A549 (cell line): Measurements from ENCODE around the gene AMHR2. TPM values are rescaled to one million over a fixed set of nuclear protein-coding genes. Genes with fewer than 3 reads are reported as not detected.

Experiments
- ATAC-seq, 2 experiments: fragments of 200-7000 bp in 1 of 2; fragments of >200 bp in 1 of 2; cut with Nextera tagmentation in 1 of 2; cut with Tn5 transposase in 1 of 2; 3 replicates each; pipeline versions ENCODE4 v1.8.0 to v1.9.1; 2018 to 2020; ENCODE audit warnings: mild to moderate bottlenecking in 1 of 2, moderate library complexity in 1 of 2
- CTCF ChIA-PET: fragments of 300-600 bp; sonication (Branson Sonifier 250); formaldehyde crosslinking; extraction: SDS; loops from one replicate; lab custom pipeline; 2021; ENCODE audit warnings: antibody characterized with exemption, inconsistent platforms; lab: Yijun Ruan, JAX
- POLR2A ChIA-PET: fragments of 350-600 bp; formaldehyde crosslinking; extraction: SDS; loops from one replicate; lab custom pipeline; 2021; ENCODE audit warnings: antibody characterized with exemption, inconsistent platforms; lab: Yijun Ruan, JAX
- DNase-seq, 2 experiments: peaks; one replicate each; pipeline versions ENCODE4 v3.0.0 to v3.0.0-alpha.2; 2011 to 2016; ENCODE audit warnings: low read depth in 1 of 2, low spot score in 1 of 2
- FAIRE-seq: peaks from 2 replicates; lab custom pipeline; 2011; peaks lifted over from hg19 to GRCh38; lab: Jason Lieb, UNC
- H3K27ac ChIP-seq, 2 experiments: fragments of >200 bp; sonication (Bioruptor Twin); formaldehyde crosslinking; 3 replicates each; pipeline ENCODE4 v1.5.1; 2016 to 2017
- H3K4me1 ChIP-seq: fragments of >200 bp; sonication (Bioruptor Twin); formaldehyde crosslinking; 3 replicates; pipeline ENCODE4 v1.6.1; 2016
- H3K4me2 ChIP-seq: fragments of >200 bp; sonication (Bioruptor Twin); formaldehyde crosslinking; 3 replicates; pipeline ENCODE4 v1.6.1; 2016
- H3K4me3 ChIP-seq: fragments of >200 bp; sonication (Bioruptor Twin); formaldehyde crosslinking; 3 replicates; pipeline ENCODE4 v1.5.1; 2016
- H3K9me3 ChIP-seq: fragments of >200 bp; sonication (Bioruptor Twin); formaldehyde crosslinking; 3 replicates; pipeline ENCODE4 v1.6.1; 2016
- ATOH8 ChIP-seq: fragments of 250-450 bp; sonication (Bioruptor Pico); IDR thresholded peaks from 2 replicates; pipeline ENCODE4 v1.5.0; 2020; ENCODE audit warnings: low read depth, mild to moderate bottlenecking, moderate library complexity
- BCL3 ChIP-seq: fragments of >200 bp; sonication (Bioruptor Twin); formaldehyde crosslinking; IDR thresholded peaks from 3 replicates; pipeline ENCODE4 v1.6.1; 2016
- CHD2 ChIP-seq: fragments of 150-350 bp; IDR thresholded peaks from 2 replicates; pipeline ENCODE4 v1.6.1; 2014; ENCODE audit warnings: low read length; ENCODE audit not compliant: partially characterized antibody
- E2F6 ChIP-seq: IDR thresholded peaks from 2 replicates; pipeline ENCODE4 v1.6.1; 2012; ENCODE audit warnings: low read depth, borderline replicate concordance
- EHMT2 ChIP-seq: fragments of 200-600 bp; sonication (generic); IDR thresholded peaks from 2 replicates; pipeline ENCODE4 v1.6.1; 2016; ENCODE audit warnings: antibody characterized with exemption, low read depth, mild to moderate bottlenecking, moderate library complexity
- ELK1 ChIP-seq: fragments of 150-350 bp; IDR thresholded peaks from 2 replicates; pipeline ENCODE4 v1.6.1; 2014; ENCODE audit warnings: low read depth, mild to moderate bottlenecking, low read length
- EP300 ChIP-seq, 2 experiments: fragments of >200 bp; sonication (Bioruptor Twin); formaldehyde crosslinking; IDR thresholded peaks; 2 replicates in 1 of 2; 3 replicates in 1 of 2; pipeline ENCODE4 v1.6.1; 2016 to 2017
- FOSB ChIP-seq: fragments of 250-450 bp; sonication (Bioruptor Pico); IDR thresholded peaks from 2 replicates; pipeline ENCODE4 v1.5.0; 2020; ENCODE audit warnings: mild to moderate bottlenecking, moderate library complexity
- HEYL ChIP-seq: fragments of 250-450 bp; sonication (Bioruptor Pico); IDR thresholded peaks from 2 replicates; pipeline ENCODE4 v1.8.0; 2021; ENCODE audit warnings: mild to moderate bottlenecking, moderate library complexity
- HOXA7 ChIP-seq: fragments of 250-450 bp; sonication (Bioruptor Pico); IDR thresholded peaks from 2 replicates; pipeline ENCODE4 v1.5.0; 2020; ENCODE audit warnings: mild to moderate bottlenecking, moderate library complexity
- HOXB5 ChIP-seq: fragments of 250-450 bp; sonication (Bioruptor Pico); IDR thresholded peaks from 2 replicates; pipeline ENCODE4 v1.5.0; 2020; ENCODE audit warnings: mild to moderate bottlenecking, moderate library complexity
- MAX ChIP-seq: IDR thresholded peaks from 2 replicates; pipeline ENCODE4 v1.6.1; 2012
- MYC ChIP-seq: IDR thresholded peaks from 2 replicates; pipeline ENCODE4 v1.6.1; 2012; ENCODE audit warnings: mild to moderate bottlenecking, inconsistent platforms, low read length, improper control_type of control experiment, borderline replicate concordance
- NFE2L2 ChIP-seq: fragments of 150-350 bp; conservative IDR thresholded peaks from 2 replicates; pipeline ENCODE4 v1.6.1; 2014; ENCODE audit warnings: low read length
- NR3C1 ChIP-seq: fragments of >200 bp; sonication (Bioruptor Twin); formaldehyde crosslinking; IDR thresholded peaks from 3 replicates; pipeline ENCODE4 v1.6.1; 2017
- PBX3 ChIP-seq: IDR thresholded peaks from 2 replicates; pipeline ENCODE4 v1.6.1; 2012
- RAD21 ChIP-seq, 2 experiments: fragments of >200 bp in 1 of 2; sonication (Bioruptor Twin) in 1 of 2; formaldehyde crosslinking in 1 of 2; IDR thresholded peaks in 1 of 2; conservative IDR thresholded peaks in 1 of 2; 2 replicates in 1 of 2; 3 replicates in 1 of 2; pipeline ENCODE4 v1.6.1; 2012 to 2018; ENCODE audit warnings: inconsistent platforms in 1 of 2
- TFCP2L1 ChIP-seq: fragments of 250-450 bp; sonication (Bioruptor Pico); IDR thresholded peaks from 2 replicates; pipeline ENCODE4 v1.5.0; 2021; ENCODE audit warnings: mild to moderate bottlenecking
- ZNF302 ChIP-seq: fragments of 250-450 bp; sonication (Bioruptor Pico); IDR thresholded peaks from 2 replicates; pipeline ENCODE4 v1.9.0; 2021; ENCODE audit warnings: inconsistent platforms, mild to moderate bottlenecking, moderate library complexity
- WGBS: methylation state at CpG from one replicate; pipeline ENCODE4 v1.1.6; 2017; ENCODE audit errors: missing lambda C conversion rate; 5-methylcytosine and 5-hydroxymethylcytosine counted together
- polyA plus RNA-seq, 4 experiments: library from polyadenylated mRNA; depleted of rRNA in 3 of 4; stranded (reverse); fragments of >200 nt; fragmentation: RNase III in 1 of 4; extraction: RNeasy Plus Mini Kit Qiagen cat#74134 plus additional on column Dnase treatment in 1 of 4; gene quantifications; 2 replicates in 3 of 4; 3 replicates in 1 of 4; pipeline ENCODE4 v1.2.3, GENCODE V29; 2011 to 2017

Gene AMHR2
- polyA plus RNA-seq, 2 of the 4 experiments (the other 2 are of a cell fraction), result 0.12 to 0.18 TPM

- no peaks in the 10 kb centered on the region for H3K4me1 ChIP-seq
- TF ChIP-seq PBX3 (no peak), MAX (no peak)
- ChIA-PET CTCF (interaction anchor here (0.9 to 5.0 kb wide), 4 partner anchors 19 to 88 kb away, joined by 3 to 29 read pairs (median 6); no protein-coding TSS in a partner anchor), POLR2A (interaction anchor here (1.1 kb wide), 1 partner anchor 24 kb away, joined by 3 read pairs; no protein-coding TSS in a partner anchor)
- DNase-seq, result no peak
- no peak for ATAC-seq
- WGBS, result 93% methylated on average over 7 of the region's 7 CpGs
- no peak for FAIRE-seq
- no peak overlapping the region for H3K4me2 ChIP-seq
- H3K9me3 ChIP-seq, result no peaks in the 10 kb centered on the region
- H3K27ac ChIP-seq, result no peak overlapping the region
- H3K4me3 ChIP-seq, result no peak overlapping the region
Measured at GRCh38 chr12:53402871-53403270, 20.8 kb upstream of the AMHR2 start.

GRCh38 chr12:53410951-53411350, 12.7 kb upstream of the AMHR2 start:
- ChIA-PET POLR2A (interaction anchor here (0.8 kb wide), 1 partner anchor 10 kb away, joined by 3 read pairs; no protein-coding TSS in a partner anchor), CTCF (interaction anchor here (1.1 to 7.3 kb wide), 7 partner anchors 10 to 98 kb away, joined by 3 to 55 read pairs (median 5); no protein-coding TSS in a partner anchor)
- H3K27ac ChIP-seq, result no peak overlapping the region
- TF ChIP-seq CHD2, result no peak
- TF ChIP-seq RAD21 (conservative IDR thresholded peaks at IDR 0.05 in 1 of 2, IDR thresholded peaks at IDR 0.05 in 1 of 2), result no peak
- TF ChIP-seq, all 56 proteins: peak for 0
- ATAC-seq (no peak), FAIRE-seq (no peak), DNase-seq (no peak)
- no peak overlapping the region for H3K4me3 ChIP-seq
- no peaks in the 10 kb centered on the region for H3K9me3 ChIP-seq
- H3K4me2 ChIP-seq, result no peak overlapping the region
- H3K4me1 ChIP-seq, result peaks cover 23% of the 10 kb centered on the region
- WGBS, result 96% methylated on average over 5 of the region's 5 CpGs

- FAIRE-seq (no peak), DNase-seq (no peak)
- Histone ChIP-seq H3K27ac (no peak overlapping the region), H3K4me1 (peaks cover 37% of the 10 kb centered on the region), H3K4me3 (no peak overlapping the region), H3K4me2 (no peak overlapping the region), H3K9me3 (no peaks in the 10 kb centered on the region)
- POLR2A ChIA-PET, result no interaction called here
- 86% methylated on average over 3 of the region's 3 CpGs for WGBS
- TF ChIP-seq NR3C1 (no peak), ATOH8 (CRISPR knock-in tag) (no peak), HOXB5 (CRISPR knock-in tag) (no peak), EHMT2 (no peak), E2F6 (no peak), NFE2L2 (no peak), HOXA7 (CRISPR knock-in tag) (no peak), MYC (no peak), TFCP2L1 (CRISPR knock-in tag) (no peak), EP300 (IDR thresholded peaks at IDR 0.05) (no peak), HEYL (CRISPR knock-in tag) (no peak), BCL3 (no peak), ZNF302 (CRISPR knock-in tag) (no peak), FOSB (CRISPR knock-in tag) (no peak), ELK1 (no peak)
- TF ChIP-seq, all 56 proteins: peak for 0
- CTCF ChIA-PET, result interaction anchor here (0.5 to 7.3 kb wide), 11 partner anchors 12 to 225 kb away, joined by 3 to 55 read pairs (median 4); partner anchors contain the start of gene AAAS
- ATAC-seq, result no peak
Measured at GRCh38 chr12:53413485-53414204, 10.0 kb upstream of the AMHR2 start.
